Fibroblast of villous mesenchyme (primary cell): ENCODE data around the gene CARHSP1. TPM values are rescaled to one million over a fixed set of nuclear protein-coding genes. Genes with fewer than 3 reads are reported as not detected.

ENCODE experiments used
- DNase-seq: peaks from one replicate; pipeline ENCODE4 v3.0.0-alpha.2; 2010; ENCODE audit warnings: low read depth
- H3K4me3 ChIP-seq: 2 replicates; pipeline ENCODE4 v1.5.1; 2011; ENCODE audit warnings: low read depth, mild to moderate bottlenecking, low read length
- total RNA-seq: library from RNA; depleted of rRNA; stranded (reverse); fragments of >200 nt; gene quantifications from 2 replicates; pipeline ENCODE4 v1.2.3, GENCODE V29; 2012
- TF ChIP-seq, protein P1 (sequence below): IDR thresholded peaks from 2 replicates; pipeline ENCODE4 v1.5.1; 2012; ENCODE audit warnings: low read depth, mild to moderate bottlenecking, low read length; ENCODE audit not compliant: insufficient read depth

The CARHSP1 gene
- total RNA-seq, 1 donor, result 165 TPM

DNA sequence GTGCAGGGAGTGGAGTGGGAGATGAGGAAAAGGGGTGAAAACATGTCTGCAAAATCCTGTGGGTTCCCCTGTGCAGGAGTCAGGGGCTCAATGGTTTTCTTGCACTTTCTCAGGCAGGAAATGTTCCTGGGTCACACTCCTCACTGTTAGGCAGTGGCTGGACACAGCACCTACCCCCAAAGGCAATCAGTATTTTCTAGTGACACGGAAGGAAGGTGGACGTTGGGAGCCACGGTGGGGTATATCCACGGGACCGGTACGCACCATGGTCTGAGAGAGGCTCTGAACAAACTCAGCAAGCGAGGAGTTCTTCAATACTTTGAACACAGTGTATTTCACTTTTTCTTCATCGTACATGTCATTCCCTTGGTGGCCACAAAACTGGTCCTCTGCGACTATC is 34.2 kb upstream of the CARHSP1 start:
- TF ChIP-seq, protein P1, sequence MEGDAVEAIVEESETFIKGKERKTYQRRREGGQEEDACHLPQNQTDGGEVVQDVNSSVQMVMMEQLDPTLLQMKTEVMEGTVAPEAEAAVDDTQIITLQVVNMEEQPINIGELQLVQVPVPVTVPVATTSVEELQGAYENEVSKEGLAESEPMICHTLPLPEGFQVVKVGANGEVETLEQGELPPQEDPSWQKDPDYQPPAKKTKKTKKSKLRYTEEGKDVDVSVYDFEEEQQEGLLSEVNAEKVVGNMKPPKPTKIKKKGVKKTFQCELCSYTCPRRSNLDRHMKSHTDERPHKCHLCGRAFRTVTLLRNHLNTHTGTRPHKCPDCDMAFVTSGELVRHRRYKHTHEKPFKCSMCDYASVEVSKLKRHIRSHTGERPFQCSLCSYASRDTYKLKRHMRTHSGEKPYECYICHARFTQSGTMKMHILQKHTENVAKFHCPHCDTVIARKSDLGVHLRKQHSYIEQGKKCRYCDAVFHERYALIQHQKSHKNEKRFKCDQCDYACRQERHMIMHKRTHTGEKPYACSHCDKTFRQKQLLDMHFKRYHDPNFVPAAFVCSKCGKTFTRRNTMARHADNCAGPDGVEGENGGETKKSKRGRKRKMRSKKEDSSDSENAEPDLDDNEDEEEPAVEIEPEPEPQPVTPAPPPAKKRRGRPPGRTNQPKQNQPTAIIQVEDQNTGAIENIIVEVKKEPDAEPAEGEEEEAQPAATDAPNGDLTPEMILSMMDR, result no peak
- no peak for DNase-seq
- H3K4me3 ChIP-seq, result no peak overlapping the region

- no peak for DNase-seq
- TF ChIP-seq, protein P1, result no peak
Measured at GRCh38 chr16:8901320-8901861, 32.6 kb upstream of the CARHSP1 start.

DNA sequence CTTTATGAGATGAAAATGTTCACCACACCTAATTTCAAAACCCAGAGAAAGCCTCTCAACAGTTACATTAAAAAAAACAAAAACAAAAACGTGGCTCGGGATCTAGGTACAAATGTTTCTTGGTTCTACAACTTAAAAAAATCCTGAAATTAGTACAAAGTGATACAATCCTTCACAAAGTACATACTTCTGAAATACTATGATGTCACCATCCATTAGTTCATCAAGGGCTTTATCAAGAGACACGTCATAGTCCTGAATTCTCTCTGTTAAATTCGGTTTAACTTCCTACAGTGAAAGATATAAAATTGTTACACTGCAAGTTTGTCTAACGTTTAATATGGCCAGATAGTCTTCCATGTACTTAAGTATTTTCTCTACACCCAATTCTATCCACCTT is 31.5 kb upstream of the CARHSP1 start:
- H3K4me3 ChIP-seq, result no peak overlapping the region
- TF ChIP-seq, protein P1, result no peak
- no peak for DNase-seq

More at GRCh38 chr16:8901320-8901861, 32.6 kb upstream of the CARHSP1 start:
- H3K4me3 ChIP-seq, result no peak overlapping the region

- TF ChIP-seq, protein P1, result no peak
- H3K4me3 ChIP-seq, result no peak overlapping the region
- DNase-seq, result no peak
Measured at GRCh38 chr16:8899709-8900317, 31.0 kb upstream of the CARHSP1 start.

- TF ChIP-seq, protein P1, result no peak
- no peak overlapping the region for H3K4me3 ChIP-seq
- no peak for DNase-seq
Measured at GRCh38 chr16:8898660-8899318, 30.0 kb upstream of the CARHSP1 start.

- no peak for DNase-seq
- TF ChIP-seq, protein P1, result no peak
- H3K4me3 ChIP-seq, result no peak overlapping the region
Measured at GRCh38 chr16:8894736-8895334, 26.0 kb upstream of the CARHSP1 start.
